ENCODE measurements around the gene DAAM2. TPM values are rescaled to one million over a fixed set of nuclear protein-coding genes. Genes with fewer than 3 reads are reported as not detected.

DAAM2 gene
- polyA plus RNA-seq, 2 of the 4 experiments (the other 2 are of a cell fraction) = not detected

- POLR2A ChIA-PET = no interaction called here
- CTCF ChIA-PET = no interaction called here
- no peak for DNase-seq (ENCODE audit: low read depth in 1 of 2, low spot score in 1 of 2)
- WGBS (ENCODE audit: missing lambda C conversion rate) = 67% methylated on average over 4 of the region's 4 CpGs
- Histone ChIP-seq H3K4me1 (no peaks in the 10 kb centered on the region), H3K4me3 (no peak overlapping the region), H3K9me3 (no peaks in the 10 kb centered on the region), H3K27ac (no peak overlapping the region), H3K4me2 (no peak overlapping the region)
- TF ChIP-seq NR3C1 (IDR thresholded peaks at IDR 0.05) (no peak), FOSB (CRISPR knock-in tag; IDR thresholded peaks at IDR 0.05) (no peak), HOXA7 (CRISPR knock-in tag; IDR thresholded peaks at IDR 0.05) (no peak), MAX (IDR thresholded peaks at IDR 0.05) (no peak), MAFK (IDR thresholded peaks at IDR 0.05; ENCODE audit: partially characterized antibody) (no peak), KDM1A (IDR thresholded peaks at IDR 0.05; ENCODE audit: low read depth) (no peak), ZC3H11A (IDR thresholded peaks at IDR 0.05) (no peak), POLR2AphosphoS2 (conservative IDR thresholded peaks at IDR 0.05; ENCODE audit: low read length) (no peak)
- ATAC-seq = no peak
- no peak for FAIRE-seq
These were observed 112.9 kb downstream of the DAAM2 start for GRCh38 chr6:39904946-39905639.

GRCh38 chr6:39905640-39905975 lies 113.4 kb downstream of the DAAM2 start:
- FAIRE-seq (no peak), DNase-seq (ENCODE audit: low read depth in 1 of 2, low spot score in 1 of 2) (no peak), ATAC-seq (no peak)
- H3K4me2 ChIP-seq = no peak overlapping the region
- 72% methylated on average over 3 of the region's 4 CpGs for WGBS (ENCODE audit: missing lambda C conversion rate)
- H3K4me3 ChIP-seq = no peak overlapping the region
- no peak for TF ChIP-seq TP53 (CRISPR knock-in tag; IDR thresholded peaks at IDR 0.05)
- no peak for TF ChIP-seq SREBF2 (IDR thresholded peaks at IDR 0.05)
- no peaks in the 10 kb centered on the region for H3K4me1 ChIP-seq
- ChIA-PET POLR2A (no interaction called here), CTCF (no interaction called here)
- H3K27ac ChIP-seq = no peak overlapping the region
- no peaks in the 10 kb centered on the region for H3K9me3 ChIP-seq

GRCh38 chr6:39906318-39906761 lies 114.2 kb downstream of the DAAM2 start:
- Histone ChIP-seq H3K9me3 (no peaks in the 10 kb centered on the region), H3K4me2 (no peak overlapping the region), H3K27ac (no peak overlapping the region), H3K4me3 (no peak overlapping the region), H3K4me1 (no peaks in the 10 kb centered on the region)
- WGBS (ENCODE audit: missing lambda C conversion rate) = 40% methylated on average over 1 of the region's 13 CpGs
- FAIRE-seq (no peak), ATAC-seq (no peak), DNase-seq (ENCODE audit: low read depth in 1 of 2, low spot score in 1 of 2) (no peak)
- ChIA-PET CTCF (no interaction called here), POLR2A (no interaction called here)
- TF ChIP-seq ZSCAN20 (CRISPR knock-in tag; IDR thresholded peaks at IDR 0.05) (no peak), KDM1A (IDR thresholded peaks at IDR 0.05; ENCODE audit: low read depth) (no peak), CHD4 (IDR thresholded peaks at IDR 0.05; ENCODE audit: borderline replicate concordance) (no peak)

GRCh38 chr6:39907871-39908575 lies 115.8 kb downstream of the DAAM2 start:
- Histone ChIP-seq H3K27ac (no peak overlapping the region), H3K4me3 (no peak overlapping the region), H3K9me3 (no peaks in the 10 kb centered on the region), H3K4me1 (no peaks in the 10 kb centered on the region), H3K4me2 (no peak overlapping the region)
- FAIRE-seq (no peak), ATAC-seq (no peak), DNase-seq (ENCODE audit: low read depth in 1 of 2, low spot score in 1 of 2) (no peak)
- ChIA-PET POLR2A (no interaction called here), CTCF (no interaction called here)
- TF ChIP-seq HMGXB4 (CRISPR knock-in tag; IDR thresholded peaks at IDR 0.05; ENCODE audit: borderline replicate concordance) (no peak), POLR2AphosphoS2 (conservative IDR thresholded peaks at IDR 0.05; ENCODE audit: low read length) (no peak), NR3C1 (IDR thresholded peaks at IDR 0.05) (no peak), MAZ (IDR thresholded peaks at IDR 0.05; ENCODE audit: borderline replicate concordance, low read depth, low read length) (no peak), TFCP2L1 (CRISPR knock-in tag; IDR thresholded peaks at IDR 0.05) (no peak), POLR2A (IDR thresholded peaks at IDR 0.05; ENCODE audit: low read length) (no peak), SREBF2 (IDR thresholded peaks at IDR 0.05) (no peak), E2F6 (IDR thresholded peaks at IDR 0.05; ENCODE audit: borderline replicate concordance, low read depth) (no peak), RFX5 (IDR thresholded peaks at IDR 0.05) (no peak), JUN (IDR thresholded peaks at IDR 0.05) (no peak), RCOR1 (IDR thresholded peaks at IDR 0.05; ENCODE audit: low read depth, low read length) (no peak), HDAC2 (IDR thresholded peaks at IDR 0.05) (no peak), MAFK (IDR thresholded peaks at IDR 0.05; ENCODE audit: partially characterized antibody) (no peak), MAX (IDR thresholded peaks at IDR 0.05) (no peak), HOXB5 (CRISPR knock-in tag; IDR thresholded peaks at IDR 0.05) (no peak), TP53 (CRISPR knock-in tag; IDR thresholded peaks at IDR 0.05) (no peak)
- WGBS (ENCODE audit: missing lambda C conversion rate) = 53% methylated on average over 4 of the region's 5 CpGs
